NCI-H2029 treated with DMSO at 0.1 percent for 48 hours (cell line): ENCODE measurements around the gene CENPB.

Experiments used
- DNase-seq: peaks from one replicate; lab custom pipeline; 2025; lab: John Stamatoyannopoulos, UW

Gene CENPB

GRCh38 chr20:3748073-3748472 is 38.5 kb downstream of the CENPB start:
- no peak for DNase-seq

GRCh38 chr20:3747471-3747870 is 39.1 kb downstream of the CENPB start:
- no peak for DNase-seq

GRCh38 chr20:3745686-3746173 is 40.8 kb downstream of the CENPB start:
- DNase-seq, result no peak

- no peak for DNase-seq
Measured at GRCh38 chr20:3744806-3745685, 41.5 kb downstream of the CENPB start.

- no peak for DNase-seq
Measured at GRCh38 chr20:3744037-3744436, 42.5 kb downstream of the CENPB start.

GRCh38 chr20:3743251-3743650 is 43.3 kb downstream of the CENPB start:
- DNase-seq, result no peak

GRCh38 chr20:3741836-3742458 is 44.6 kb downstream of the CENPB start:
- no peak for DNase-seq

- no peak for DNase-seq
Measured at GRCh38 chr20:3740615-3741301, 45.8 kb downstream of the CENPB start.

GRCh38 chr20:3739926-3740451 is 46.6 kb downstream of the CENPB start:
- no peak for DNase-seq

- no peak for DNase-seq
Measured at GRCh38 chr20:3739054-3739925, 47.2 kb downstream of the CENPB start.

GRCh38 chr20:3738111-3739053 is 48.2 kb downstream of the CENPB start:
- no peak for DNase-seq

GRCh38 chr20:3735768-3736167 is 50.8 kb downstream of the CENPB start:
- no peak for DNase-seq

- DNase-seq, result peak; percentile 35
Measured at GRCh38 chr20:3734111-3734843, 52.3 kb downstream of the CENPB start.
